GM21447 (cell line): ENCODE results near the gene INHBC.
"Not testable (repeated sequence)": the region's sequence is repeated elsewhere in the genome, so short reads cannot be mapped to it uniquely, and the experiment has no call there.

Experiments used
- ATAC-seq: cut with Tn5 transposase; IDR thresholded peaks from one replicate; pipeline ENCODE4 v1.9.1; 2021; ENCODE audit not compliant: unreplicated experiment

Gene INHBC

DNA sequence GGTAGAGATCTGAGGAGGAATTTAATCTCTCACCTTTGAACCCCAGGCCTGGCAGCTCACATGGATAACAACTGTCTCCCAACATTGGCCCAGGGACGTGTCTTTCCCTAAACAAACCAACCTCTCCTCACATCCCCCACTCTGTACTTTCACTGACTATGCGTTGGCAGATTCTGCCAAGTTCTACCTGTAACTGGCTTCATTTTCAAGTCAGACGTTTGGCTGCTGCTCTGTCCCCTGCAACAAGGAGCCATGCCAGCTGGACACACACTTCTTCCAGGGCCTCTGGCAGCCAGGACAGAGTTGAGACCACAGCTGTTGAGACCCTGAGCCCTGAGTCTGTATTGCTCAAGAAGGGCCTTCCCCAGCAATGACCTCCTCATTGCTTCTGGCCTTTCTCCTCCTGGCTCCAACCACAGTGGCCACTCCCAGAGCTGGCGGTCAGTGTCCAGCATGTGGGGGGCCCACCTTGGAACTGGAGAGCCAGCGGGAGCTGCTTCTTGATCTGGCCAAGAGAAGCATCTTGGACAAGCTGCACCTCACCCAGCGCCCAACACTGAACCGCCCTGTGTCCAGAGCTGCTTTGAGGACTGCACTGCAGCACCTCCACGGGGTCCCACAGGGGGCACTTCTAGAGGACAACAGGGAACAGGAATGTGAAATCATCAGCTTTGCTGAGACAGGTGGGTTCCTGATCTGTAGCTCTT, at the start of gene INHBC:
INHBC (plus strand) TSS at position 268 of the 707 bp plus-strand sequence; CDS start at position 371, 103 bp downstream.
- ATAC-seq = no peak

GRCh38 chr12:57385586-57385985, 49.0 kb upstream of the INHBC start:
- no peak for ATAC-seq

- ATAC-seq = no peak
These were observed 48.3 kb upstream of the INHBC start for GRCh38 chr12:57386187-57386720.

GRCh38 chr12:57388425-57388824, 46.2 kb upstream of the INHBC start:
- ATAC-seq = no peak

- ATAC-seq = no peak
These were observed 45.6 kb upstream of the INHBC start for GRCh38 chr12:57389033-57389432.

- no peak for ATAC-seq
These were observed 44.4 kb upstream of the INHBC start for GRCh38 chr12:57390174-57390573.

DNA sequence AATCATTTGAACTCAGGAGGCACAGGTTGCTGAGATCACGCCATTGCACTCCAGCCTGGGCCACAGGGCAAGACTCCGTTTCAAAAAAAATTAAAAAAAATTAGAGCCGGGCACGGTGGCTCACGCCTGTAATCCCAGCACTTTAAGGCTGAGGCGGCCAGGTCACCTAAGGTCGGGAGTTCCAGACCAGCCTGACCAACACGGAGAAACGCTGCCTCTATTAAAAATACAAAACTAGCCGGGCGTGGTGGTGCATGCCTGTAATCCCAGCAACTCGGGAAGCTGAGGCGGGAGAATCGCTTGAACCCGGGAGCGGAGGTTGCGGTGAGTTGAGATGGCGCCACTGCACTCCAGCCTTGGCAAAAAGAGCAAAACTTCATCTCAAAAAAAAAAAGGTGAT, 39.5 kb upstream of the INHBC start:
- no peak for ATAC-seq

- ATAC-seq = no peak
These were observed 37.1 kb upstream of the INHBC start for GRCh38 chr12:57397441-57397840.

- not testable (repeated sequence) for ATAC-seq
These were observed 34.7 kb upstream of the INHBC start for GRCh38 chr12:57399718-57400463.

DNA sequence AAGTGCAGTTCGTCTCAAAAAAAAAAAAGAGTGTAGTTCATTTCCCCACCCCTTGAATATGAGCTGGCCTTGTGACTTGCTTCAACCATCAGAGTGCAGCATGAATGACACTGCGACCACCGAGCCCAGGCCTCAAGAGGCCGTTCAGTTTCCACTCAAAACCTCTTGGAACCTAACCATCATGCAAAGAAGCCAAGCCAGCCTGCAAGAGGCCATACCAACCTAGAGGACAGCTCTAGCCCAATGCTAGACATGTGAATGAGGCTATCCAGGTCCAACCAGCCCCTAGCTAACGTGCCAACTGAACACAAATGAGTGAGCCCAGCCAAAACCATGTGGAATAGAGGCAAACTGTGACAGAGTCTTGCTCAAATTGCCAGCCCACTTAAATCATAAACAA, 33.4 kb upstream of the INHBC start:
- ATAC-seq = no peak

DNA sequence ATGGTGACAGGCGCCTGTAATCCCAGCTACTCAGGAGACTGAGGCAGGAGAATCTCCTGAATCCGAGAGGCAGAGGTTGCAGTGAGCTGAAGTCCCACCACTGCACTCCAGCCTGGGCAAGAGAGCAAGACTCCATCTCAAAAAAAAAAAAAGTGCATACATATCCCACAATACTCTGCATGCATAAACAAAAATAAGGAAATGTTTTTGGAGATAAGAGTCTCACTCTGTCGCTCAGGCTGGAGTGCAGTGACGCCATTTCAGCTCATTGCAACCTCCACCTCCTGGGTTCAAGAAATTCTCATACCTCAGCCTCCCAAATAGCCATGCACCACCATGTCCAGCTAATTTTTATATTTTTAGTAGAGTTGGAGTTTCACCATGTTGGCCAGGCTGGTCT, 32.4 kb upstream of the INHBC start:
- ATAC-seq = not testable (repeated sequence)

- ATAC-seq = no peak
These were observed 29.5 kb upstream of the INHBC start for GRCh38 chr12:57404966-57405640.

- no peak for ATAC-seq
These were observed 24.1 kb upstream of the INHBC start for GRCh38 chr12:57410534-57410933.

- ATAC-seq = not testable (repeated sequence)
These were observed 20.4 kb upstream of the INHBC start for GRCh38 chr12:57414160-57414559.

DNA sequence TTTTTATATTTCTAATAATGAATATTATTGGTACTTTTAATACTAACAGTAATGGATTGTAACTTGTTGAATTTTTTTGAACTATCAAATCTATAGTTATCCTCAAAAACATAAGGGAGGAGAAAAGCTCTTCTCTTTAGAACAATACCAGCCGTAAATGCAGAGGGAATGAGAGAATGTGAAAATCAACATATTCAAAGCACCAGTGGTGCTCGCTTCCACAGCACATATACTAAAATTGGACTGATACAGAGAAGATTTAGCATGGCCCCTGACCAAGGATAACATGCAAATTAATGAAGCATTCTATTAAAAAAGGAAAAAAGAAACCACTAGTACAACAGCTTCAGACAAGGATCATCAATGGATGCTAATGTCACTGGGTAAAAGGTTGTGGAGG, 19.5 kb upstream of the INHBC start:
- no peak for ATAC-seq

- no peak for ATAC-seq
These were observed 18.3 kb upstream of the INHBC start for GRCh38 chr12:57416039-57416996.

DNA sequence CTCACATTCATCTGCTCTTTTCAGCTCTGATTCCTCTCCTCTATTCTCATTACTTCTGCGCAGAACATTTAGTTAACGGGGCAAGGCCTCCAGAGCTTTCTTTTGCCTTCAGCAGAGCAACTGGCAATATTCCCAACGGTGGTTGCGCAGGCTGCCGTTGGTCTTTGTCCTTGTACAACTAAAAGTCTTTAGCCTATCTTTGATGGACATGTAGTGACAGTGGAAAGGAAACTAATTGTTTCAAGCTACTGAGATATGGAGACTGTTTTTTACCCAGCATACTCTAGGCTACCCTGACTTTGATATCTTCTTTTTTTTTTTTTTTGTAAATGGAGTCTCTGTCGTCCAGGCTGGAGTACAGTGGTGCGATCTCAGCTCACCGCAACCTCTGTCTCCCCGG, 16.3 kb upstream of the INHBC start:
- no peak for ATAC-seq

DNA sequence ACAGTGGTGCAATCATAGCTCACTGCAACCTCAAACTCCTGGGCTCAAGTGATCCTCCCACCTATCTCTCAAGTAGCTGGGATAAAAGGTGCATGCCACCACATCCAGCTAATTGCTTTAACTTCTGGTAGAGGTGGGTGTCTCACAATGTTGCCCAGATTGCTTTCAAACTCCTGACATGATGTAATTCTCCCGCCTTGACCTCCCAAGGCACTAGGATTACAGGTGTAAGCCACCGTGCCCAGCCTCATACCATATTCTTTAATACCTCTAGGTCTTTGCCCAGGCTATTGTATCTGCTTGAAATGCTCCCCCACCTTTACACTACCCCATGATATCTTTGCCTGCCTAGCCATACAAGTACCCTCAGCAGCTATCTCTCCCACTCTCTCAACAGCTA, 15.1 kb upstream of the INHBC start:
- no peak for ATAC-seq

GRCh38 chr12:57420482-57420881, 14.1 kb upstream of the INHBC start:
- ATAC-seq = no peak

DNA sequence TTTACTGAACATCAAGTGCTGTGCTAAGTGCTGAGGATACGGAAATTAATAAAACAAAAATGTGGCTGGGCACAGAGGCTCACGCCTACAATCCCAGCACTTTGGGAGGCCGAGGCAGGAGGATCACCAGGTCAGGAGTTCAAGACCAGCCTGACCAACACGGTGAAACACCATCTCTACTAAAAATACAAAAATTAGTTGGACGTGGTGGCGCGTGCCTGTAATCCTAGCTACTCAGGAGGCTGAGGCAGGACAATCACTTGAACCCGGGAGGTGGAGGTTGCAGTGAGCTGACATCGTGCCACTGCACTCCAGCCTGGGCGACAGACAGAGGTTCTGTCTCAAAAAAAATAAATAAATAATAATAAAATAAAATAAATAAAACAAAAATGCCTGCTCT, 7.6 kb upstream of the INHBC start:
- ATAC-seq = not testable (repeated sequence)

DNA sequence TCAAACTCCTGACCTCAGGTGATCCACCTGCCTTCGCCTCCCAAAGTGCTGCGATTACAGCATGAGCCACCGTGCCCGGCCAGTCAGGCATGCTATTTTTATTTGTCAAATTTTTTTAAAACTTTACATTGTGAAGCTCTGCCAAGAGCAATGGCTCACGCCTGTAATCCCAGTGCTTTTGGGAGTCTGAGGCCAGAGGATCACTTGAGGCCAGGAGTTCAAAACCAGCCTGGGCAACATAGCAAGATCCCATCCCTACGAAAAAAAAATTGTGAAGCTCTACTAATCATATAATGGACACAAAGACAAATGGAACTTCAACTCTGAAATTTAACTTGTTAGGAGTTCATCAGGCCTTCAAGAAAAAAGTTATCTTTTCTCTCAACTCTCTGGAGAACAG, 5.6 kb upstream of the INHBC start:
- no peak for ATAC-seq
